Hepatocyte (in vitro differentiated cells): ENCODE results near the gene RP2. TPM values are rescaled to one million over a fixed set of nuclear protein-coding genes. Genes with fewer than 3 reads are reported as not detected.

ENCODE experiments used
- DNase-seq: peaks from one replicate; pipeline ENCODE4 v3.0.0-alpha.2; 2016; ENCODE audit warnings: low spot score
- H2AFZ ChIP-seq: fragments of 200-600 bp; sonication (generic); 2 replicates; pipeline ENCODE4 v1.6.0; 2016; ENCODE audit warnings: antibody characterized with exemption, mild to moderate bottlenecking
- H3K27ac ChIP-seq: fragments of 200-600 bp; sonication (generic); 2 replicates; pipeline ENCODE4 v1.5.1; 2016; ENCODE audit warnings: mild to moderate bottlenecking
- H3K27me3 ChIP-seq: fragments of 200-600 bp; sonication (generic); 2 replicates; pipeline ENCODE4 v1.6.1; 2016
- H3K36me3 ChIP-seq: fragments of 200-600 bp; sonication (generic); replicated peaks from 2 replicates; pipeline ENCODE4 v1.5.1; 2016; ENCODE audit warnings: low read depth; ENCODE audit not compliant: insufficient read depth
- H3K4me1 ChIP-seq: fragments of 200-600 bp; sonication (generic); 2 replicates; pipeline ENCODE4 v1.5.1; 2016; ENCODE audit warnings: mild to moderate bottlenecking, moderate library complexity; ENCODE audit not compliant: insufficient read depth
- H3K4me2 ChIP-seq: fragments of 200-600 bp; sonication (generic); 2 replicates; pipeline ENCODE4 v1.6.0; 2016
- H3K4me3 ChIP-seq: fragments of 200-600 bp; sonication (generic); 2 replicates; pipeline ENCODE4 v1.5.1; 2016; ENCODE audit warnings: mild to moderate bottlenecking
- H3K79me2 ChIP-seq: fragments of 200-600 bp; sonication (generic); 2 replicates; pipeline ENCODE4 v1.6.0; 2017; ENCODE audit warnings: mild to moderate bottlenecking
- H3K9me2 ChIP-seq: fragments of 200-600 bp; sonication (generic); replicated peaks from 2 replicates; pipeline ENCODE4 v1.6.0; 2017; ENCODE audit warnings: mild to moderate bottlenecking; ENCODE audit not compliant: insufficient read depth
- H3K9me3 ChIP-seq: fragments of 200-600 bp; sonication (generic); 2 replicates; pipeline ENCODE4 v1.5.1; 2016; ENCODE audit warnings: low read depth, mild to moderate bottlenecking
- H4K20me1 ChIP-seq: fragments of 200-600 bp; sonication (generic); 2 replicates; pipeline ENCODE4 v1.6.0; 2016; ENCODE audit warnings: mild to moderate bottlenecking; ENCODE audit not compliant: insufficient read depth, poor library complexity, severe bottlenecking
- EZH2 ChIP-seq: fragments of 200-600 bp; sonication (generic); IDR thresholded peaks from 2 replicates; pipeline ENCODE4 v1.6.1; 2016; ENCODE audit warnings: antibody characterized with exemption, mild to moderate bottlenecking, borderline replicate concordance
- EZH2phosphoT487 ChIP-seq: fragments of 200-600 bp; sonication (generic); IDR thresholded peaks from one replicate; pipeline ENCODE4 v1.6.1; 2018; ENCODE audit warnings: antibody characterized with exemption, mild to moderate bottlenecking, low read depth, moderate library complexity; ENCODE audit not compliant: unreplicated experiment, severe bottlenecking
- WGBS: methylation state at CpG from one replicate; pipeline ENCODE4 v1.1.6; 2016; ENCODE audit warnings: low lambda C conversion rate; ENCODE audit errors: missing lambda C conversion rate; 5-methylcytosine and 5-hydroxymethylcytosine counted together
- polyA plus RNA-seq: library from polyadenylated mRNA; unstranded; fragments of >200 nt; fragmentation: Nextera tagmentation; extraction: Ambion mirVana; gene quantifications from 2 replicates; pipeline ENCODE4 v1.2.1, GENCODE V29; 2016
- total RNA-seq: library from RNA; depleted of rRNA; stranded (reverse); fragments of >200 nt; gene quantifications from 2 replicates; pipeline ENCODE4 v1.2.3, GENCODE V29; 2014
- TF ChIP-seq, protein P1 (sequence below): fragments of 200-600 bp; sonication (generic); IDR thresholded peaks from 2 replicates; pipeline ENCODE4 v1.5.1; 2016; ENCODE audit warnings: antibody characterized with exemption, mild to moderate bottlenecking; ENCODE audit not compliant: poor library complexity

The RP2 gene
- total and polyA plus RNA-seq, 2 experiments from 2014 or later, result 9.3 to 24.4 TPM

DNA sequence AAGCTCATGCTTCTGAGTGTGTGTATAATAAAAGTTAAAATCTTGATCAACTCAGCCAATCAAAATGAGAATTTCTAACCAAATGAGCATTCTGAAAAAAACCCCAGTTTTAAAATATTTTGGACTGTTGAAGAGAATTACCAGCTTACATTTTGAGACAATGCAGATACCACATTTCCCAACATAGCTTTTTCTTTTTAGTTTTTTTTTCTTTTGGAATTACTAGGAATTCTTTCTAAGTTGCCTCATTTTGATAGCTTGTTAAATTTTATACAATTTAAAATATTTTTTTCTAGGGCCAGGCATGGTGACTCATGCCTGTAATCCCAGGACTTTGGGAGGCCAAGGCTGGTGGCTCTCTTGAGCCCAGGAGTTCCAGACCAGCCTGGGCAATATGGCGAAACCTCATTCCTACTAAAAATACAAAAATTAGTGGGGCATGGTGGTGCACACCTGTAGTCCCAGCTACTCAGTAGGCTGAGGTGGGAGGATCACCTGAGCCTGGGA is 2.2 kb downstream of the RP2 start:
- peak overlapping the region; percentile 70 for H3K4me3 ChIP-seq
- WGBS, result 81% methylated on average over 1 of the region's 1 CpG
- H3K27me3 ChIP-seq, result no peaks in the 10 kb centered on the region
- no peak overlapping the region for H2AFZ ChIP-seq
- no peaks in the 10 kb centered on the region for H3K36me3 ChIP-seq
- peaks cover 52% of the 10 kb centered on the region for H3K79me2 ChIP-seq
- H3K4me2 ChIP-seq, result peak overlapping the region; percentile 76
- H4K20me1 ChIP-seq, result no peaks in the 10 kb centered on the region
- no peak for DNase-seq
- no peaks in the 10 kb centered on the region for H3K9me2 ChIP-seq
- no peak for TF ChIP-seq EZH2
- no peak for TF ChIP-seq EZH2phosphoT487
- TF ChIP-seq, protein P1, sequence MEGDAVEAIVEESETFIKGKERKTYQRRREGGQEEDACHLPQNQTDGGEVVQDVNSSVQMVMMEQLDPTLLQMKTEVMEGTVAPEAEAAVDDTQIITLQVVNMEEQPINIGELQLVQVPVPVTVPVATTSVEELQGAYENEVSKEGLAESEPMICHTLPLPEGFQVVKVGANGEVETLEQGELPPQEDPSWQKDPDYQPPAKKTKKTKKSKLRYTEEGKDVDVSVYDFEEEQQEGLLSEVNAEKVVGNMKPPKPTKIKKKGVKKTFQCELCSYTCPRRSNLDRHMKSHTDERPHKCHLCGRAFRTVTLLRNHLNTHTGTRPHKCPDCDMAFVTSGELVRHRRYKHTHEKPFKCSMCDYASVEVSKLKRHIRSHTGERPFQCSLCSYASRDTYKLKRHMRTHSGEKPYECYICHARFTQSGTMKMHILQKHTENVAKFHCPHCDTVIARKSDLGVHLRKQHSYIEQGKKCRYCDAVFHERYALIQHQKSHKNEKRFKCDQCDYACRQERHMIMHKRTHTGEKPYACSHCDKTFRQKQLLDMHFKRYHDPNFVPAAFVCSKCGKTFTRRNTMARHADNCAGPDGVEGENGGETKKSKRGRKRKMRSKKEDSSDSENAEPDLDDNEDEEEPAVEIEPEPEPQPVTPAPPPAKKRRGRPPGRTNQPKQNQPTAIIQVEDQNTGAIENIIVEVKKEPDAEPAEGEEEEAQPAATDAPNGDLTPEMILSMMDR, result no peak
- no peaks in the 10 kb centered on the region for H3K4me1 ChIP-seq
- peak overlapping the region; percentile 90 for H3K27ac ChIP-seq
- H3K9me3 ChIP-seq, result no peaks in the 10 kb centered on the region

DNA sequence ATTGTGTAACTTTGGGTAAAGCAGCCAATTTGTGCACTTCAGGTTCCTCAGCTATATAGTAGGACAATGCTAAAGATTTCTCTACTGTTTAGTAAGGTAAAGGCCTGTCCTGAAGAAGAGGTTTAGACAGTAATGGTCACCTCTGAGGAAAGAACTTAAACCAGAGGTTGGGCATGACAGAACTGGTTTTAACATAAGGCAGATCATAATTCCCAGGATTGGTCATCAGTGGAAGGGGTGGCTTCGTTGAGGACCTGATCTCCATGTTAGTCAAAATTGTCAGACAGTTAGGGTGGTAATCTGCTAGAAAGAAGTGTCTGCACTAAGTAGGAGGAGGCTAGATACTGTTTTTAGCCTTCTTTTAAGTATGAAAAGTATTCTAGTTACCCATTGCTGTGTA is 4.1 kb downstream of the RP2 start:
- peaks cover 62% of the 10 kb centered on the region for H3K79me2 ChIP-seq
- no peak overlapping the region for H2AFZ ChIP-seq
- H3K9me2 ChIP-seq, result no peaks in the 10 kb centered on the region
- TF ChIP-seq EZH2 (no peak), EZH2phosphoT487 (no peak)
- TF ChIP-seq, protein P1, result no peak
- H4K20me1 ChIP-seq, result no peaks in the 10 kb centered on the region
- no peaks in the 10 kb centered on the region for H3K9me3 ChIP-seq
- H3K27ac ChIP-seq, result no peak overlapping the region
- H3K36me3 ChIP-seq, result no peaks in the 10 kb centered on the region
- DNase-seq, result no peak
- H3K4me1 ChIP-seq, result no peaks in the 10 kb centered on the region
- no peak overlapping the region for H3K4me2 ChIP-seq
- H3K4me3 ChIP-seq, result no peak overlapping the region
- WGBS, result 43% methylated on average over 1 of the region's 1 CpG
- H3K27me3 ChIP-seq, result no peaks in the 10 kb centered on the region

DNA sequence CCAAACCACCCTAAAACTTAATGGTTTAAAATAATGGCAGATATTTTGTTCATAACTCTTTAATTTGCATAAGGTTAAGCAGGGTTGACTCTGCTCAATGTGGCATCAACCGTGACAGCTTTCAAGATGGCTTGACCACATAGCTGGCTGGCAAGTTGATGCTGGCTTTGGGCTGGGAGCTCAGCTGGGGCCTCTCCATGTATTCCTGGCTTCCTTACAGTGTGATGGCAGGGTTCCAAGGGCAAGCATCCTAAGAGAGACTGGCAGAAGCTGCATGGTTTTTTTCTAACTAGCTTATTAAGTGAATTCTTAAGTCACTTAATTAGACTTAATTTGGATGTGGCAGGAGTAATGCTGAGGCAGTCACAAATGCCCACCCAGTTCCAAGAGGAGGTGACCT is 4.5 kb downstream of the RP2 start:
- no peaks in the 10 kb centered on the region for H3K27me3 ChIP-seq
- H3K79me2 ChIP-seq, result peaks cover 66% of the 10 kb centered on the region
- no peaks in the 10 kb centered on the region for H3K9me2 ChIP-seq
- no peak overlapping the region for H3K27ac ChIP-seq
- H3K4me3 ChIP-seq, result no peak overlapping the region
- H4K20me1 ChIP-seq, result no peaks in the 10 kb centered on the region
- DNase-seq, result no peak
- H3K9me3 ChIP-seq, result no peaks in the 10 kb centered on the region
- WGBS, result 67% methylated on average over 1 of the region's 1 CpG
- TF ChIP-seq EZH2 (no peak), EZH2phosphoT487 (no peak)
- TF ChIP-seq, protein P1, result no peak
- H3K36me3 ChIP-seq, result no peaks in the 10 kb centered on the region
- H3K4me2 ChIP-seq, result no peak overlapping the region
- no peak overlapping the region for H2AFZ ChIP-seq
- no peaks in the 10 kb centered on the region for H3K4me1 ChIP-seq

DNA sequence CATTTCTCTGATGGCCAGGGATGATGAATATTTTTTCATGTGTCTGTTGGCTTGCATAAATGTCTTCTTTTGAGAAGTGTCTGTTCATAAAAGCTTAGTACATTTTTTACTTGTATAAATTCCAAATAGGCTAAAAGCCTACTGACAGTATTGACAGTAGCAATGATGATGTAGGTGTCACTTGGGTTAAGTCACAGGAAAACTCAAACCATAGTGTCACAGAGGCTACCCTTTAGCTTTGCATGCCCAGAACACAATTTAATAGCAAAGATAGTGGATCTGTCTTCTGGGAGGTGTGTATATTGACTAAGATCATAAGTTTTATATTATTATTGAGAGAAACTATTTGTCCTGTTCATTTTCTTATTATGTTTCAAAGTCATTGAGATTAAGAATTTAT is 8.1 kb downstream of the RP2 start:
- H3K4me3 ChIP-seq, result no peak overlapping the region
- no peak overlapping the region for H2AFZ ChIP-seq
- H3K4me1 ChIP-seq, result no peaks in the 10 kb centered on the region
- no peaks in the 10 kb centered on the region for H3K27me3 ChIP-seq
- H3K9me2 ChIP-seq, result no peaks in the 10 kb centered on the region
- DNase-seq, result no peak
- H4K20me1 ChIP-seq, result no peaks in the 10 kb centered on the region
- TF ChIP-seq, protein P1, result no peak
- TF ChIP-seq EZH2phosphoT487 (no peak), EZH2 (no peak)
- H3K4me2 ChIP-seq, result no peak overlapping the region
- peaks cover 79% of the 10 kb centered on the region for H3K79me2 ChIP-seq
- H3K36me3 ChIP-seq, result no peaks in the 10 kb centered on the region
- no peak overlapping the region for H3K27ac ChIP-seq
- no peaks in the 10 kb centered on the region for H3K9me3 ChIP-seq
